Retinal pigment epithelial cell (primary cell): ENCODE data around the gene GVQW3.

ENCODE experiments used
- DNase-seq: peaks from one replicate; pipeline ENCODE4 v3.0.0-alpha.2; 2010; ENCODE audit warnings: low read depth
- H3K4me3 ChIP-seq: 2 replicates; pipeline ENCODE4 v1.5.1; 2011; ENCODE audit warnings: mild to moderate bottlenecking, low read length, control low read depth, moderate library complexity
- CTCF ChIP-seq: conservative IDR thresholded peaks from 2 replicates; pipeline ENCODE4 v1.5.1; 2011; ENCODE audit warnings: low read depth, low read length, control low read depth, inconsistent platforms

Gene GVQW3

DNA sequence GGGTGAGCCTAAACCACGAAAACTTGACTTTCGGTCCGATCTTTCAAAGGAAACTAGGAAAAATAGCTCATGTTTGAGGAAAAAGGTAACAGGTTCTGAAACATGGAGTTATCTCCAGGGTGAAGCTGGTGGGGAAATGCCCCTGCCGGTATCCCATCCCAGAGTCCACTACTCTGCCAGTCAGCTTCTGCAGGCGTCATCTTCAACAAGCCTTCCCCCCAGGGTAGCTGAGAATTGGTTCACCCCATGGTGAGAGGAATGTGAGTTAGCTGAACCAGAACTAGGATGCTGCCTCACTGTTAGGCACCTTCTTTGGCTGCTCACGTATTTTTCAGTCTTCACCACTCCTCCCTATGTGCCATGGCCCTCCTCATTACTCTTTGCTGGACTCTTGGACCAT lies 1.1 kb downstream of the GVQW3 start:
- no peak for DNase-seq
- H3K4me3 ChIP-seq: no peak overlapping the region
- no peak for TF ChIP-seq CTCF

DNA sequence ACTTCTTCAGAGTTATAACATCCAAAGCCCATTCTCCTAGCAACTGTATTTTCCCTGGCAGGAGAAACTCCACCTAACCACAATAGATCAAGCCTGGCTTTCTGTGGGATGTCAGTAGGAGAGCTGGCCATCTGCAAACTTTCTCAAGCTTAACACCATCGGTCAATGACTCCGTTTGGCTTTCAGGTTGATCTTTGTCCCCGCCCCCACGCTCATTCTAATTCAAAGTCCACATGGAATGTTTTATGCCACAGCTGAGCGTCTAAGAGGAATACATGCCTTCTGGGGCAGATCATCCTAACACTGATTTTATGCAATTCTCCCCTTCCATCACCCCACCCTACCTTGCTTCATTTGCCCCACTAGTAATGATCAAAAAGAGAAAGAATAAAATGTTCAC lies 4.8 kb downstream of the GVQW3 start:
- DNase-seq: no peak
- no peak overlapping the region for H3K4me3 ChIP-seq

DNA sequence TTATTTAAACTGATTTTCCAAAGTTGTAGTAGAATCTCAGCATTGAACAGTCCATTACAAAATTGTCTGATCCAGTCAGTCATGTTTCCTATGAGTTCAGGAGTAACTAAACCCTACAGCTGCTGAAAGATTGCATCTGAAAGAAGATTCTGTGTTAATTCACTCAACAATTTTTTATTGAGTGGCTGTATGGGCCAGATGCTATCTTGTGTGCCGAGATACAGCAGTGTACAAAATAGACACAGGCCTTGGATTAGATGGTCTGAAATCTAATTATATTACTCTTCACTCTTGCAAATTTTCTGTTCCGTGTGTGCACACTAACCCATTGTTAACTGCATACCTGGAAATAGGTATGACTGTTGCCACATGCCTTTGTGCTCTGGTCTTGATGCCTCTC lies 7.3 kb downstream of the GVQW3 start:
- H3K4me3 ChIP-seq: no peak overlapping the region
- no peak for DNase-seq
- TF ChIP-seq CTCF: no peak

More for the DNA sequence above, 4.8 kb downstream of the GVQW3 start:
- TF ChIP-seq CTCF: no peak

- H3K4me3 ChIP-seq: no peak overlapping the region
- DNase-seq: no peak
These were observed 9.9 kb downstream of the GVQW3 start for GRCh38 chr11:76391021-76391420.

DNA sequence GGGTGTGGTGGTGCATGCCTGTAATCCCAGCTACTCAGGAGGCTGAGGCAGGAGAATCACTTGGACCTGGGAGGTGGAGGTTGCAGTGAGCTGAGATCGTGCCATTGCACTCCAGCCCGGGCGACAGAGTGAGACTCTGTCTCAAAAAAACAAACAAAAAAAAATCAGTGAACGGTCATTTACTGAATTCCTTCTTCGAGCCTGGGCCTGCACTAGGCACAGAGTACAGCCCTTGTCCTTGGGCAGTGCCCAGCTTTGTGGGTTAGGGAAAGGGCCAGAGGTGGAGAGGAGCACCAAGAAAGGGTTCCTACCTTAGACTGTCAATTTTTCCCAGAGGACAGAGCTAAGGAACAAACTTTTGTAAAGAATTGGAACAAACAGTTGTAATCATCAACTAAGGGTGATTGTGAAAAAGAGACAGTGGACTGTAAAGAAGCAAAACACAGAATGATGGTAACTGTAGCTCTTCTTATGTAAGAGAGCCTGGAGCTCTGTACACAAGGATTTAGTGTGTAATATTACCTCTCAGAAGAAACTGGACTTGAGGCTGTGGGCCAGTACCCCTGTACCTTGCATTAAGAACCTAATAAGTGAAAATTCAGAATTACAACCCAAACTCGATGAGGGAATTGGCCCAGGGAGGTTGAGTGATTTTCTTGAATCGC lies 10.8 kb downstream of the GVQW3 start:
- TF ChIP-seq CTCF: no peak
- DNase-seq: no peak
- H3K4me3 ChIP-seq: no peak overlapping the region

More at GRCh38 chr11:76391021-76391420, 9.9 kb downstream of the GVQW3 start:
- no peak for TF ChIP-seq CTCF

GRCh38 chr11:76392870-76393269 lies 11.7 kb downstream of the GVQW3 start:
- no peak for DNase-seq
- TF ChIP-seq CTCF: no peak
- H3K4me3 ChIP-seq: no peak overlapping the region

DNA sequence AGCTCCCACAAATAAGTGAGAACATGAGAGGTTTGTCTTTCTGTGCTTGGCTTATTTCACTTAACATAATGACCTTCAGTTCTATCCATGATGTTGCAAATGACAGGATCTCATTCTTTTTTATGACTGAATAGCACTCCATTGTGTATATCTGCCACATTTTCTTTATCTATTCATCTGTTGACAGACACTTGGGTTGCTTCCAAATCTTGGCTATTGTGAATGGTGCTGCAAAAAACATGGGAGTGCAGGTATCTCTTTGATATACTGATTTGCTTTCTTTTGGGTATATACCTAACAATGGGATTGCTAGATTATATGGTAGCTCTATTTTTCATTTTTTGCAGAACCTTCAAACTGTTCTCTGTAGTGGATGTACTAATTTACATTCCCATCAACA lies 13.3 kb downstream of the GVQW3 start:
- H3K4me3 ChIP-seq: no peak overlapping the region
- no peak for TF ChIP-seq CTCF
- no peak for DNase-seq
